ENCODE measurements around the gene MS4A13.
"Not testable (repeated sequence)": the region's sequence is repeated elsewhere in the genome, so short reads cannot be mapped to it uniquely, and the experiment has no call there.

Gene MS4A13

GRCh38 chr11:60528934-60529333, 13.7 kb downstream of the MS4A13 start:
- TF ChIP-seq, protein P1, sequence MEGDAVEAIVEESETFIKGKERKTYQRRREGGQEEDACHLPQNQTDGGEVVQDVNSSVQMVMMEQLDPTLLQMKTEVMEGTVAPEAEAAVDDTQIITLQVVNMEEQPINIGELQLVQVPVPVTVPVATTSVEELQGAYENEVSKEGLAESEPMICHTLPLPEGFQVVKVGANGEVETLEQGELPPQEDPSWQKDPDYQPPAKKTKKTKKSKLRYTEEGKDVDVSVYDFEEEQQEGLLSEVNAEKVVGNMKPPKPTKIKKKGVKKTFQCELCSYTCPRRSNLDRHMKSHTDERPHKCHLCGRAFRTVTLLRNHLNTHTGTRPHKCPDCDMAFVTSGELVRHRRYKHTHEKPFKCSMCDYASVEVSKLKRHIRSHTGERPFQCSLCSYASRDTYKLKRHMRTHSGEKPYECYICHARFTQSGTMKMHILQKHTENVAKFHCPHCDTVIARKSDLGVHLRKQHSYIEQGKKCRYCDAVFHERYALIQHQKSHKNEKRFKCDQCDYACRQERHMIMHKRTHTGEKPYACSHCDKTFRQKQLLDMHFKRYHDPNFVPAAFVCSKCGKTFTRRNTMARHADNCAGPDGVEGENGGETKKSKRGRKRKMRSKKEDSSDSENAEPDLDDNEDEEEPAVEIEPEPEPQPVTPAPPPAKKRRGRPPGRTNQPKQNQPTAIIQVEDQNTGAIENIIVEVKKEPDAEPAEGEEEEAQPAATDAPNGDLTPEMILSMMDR (IDR thresholded peaks at IDR 0.05; ENCODE audit: low read depth, low read length, missing control alignments) = no peak
- no peak overlapping the region for H3K4me3 ChIP-seq (ENCODE audit: low read depth, low read length)
- DNase-seq (ENCODE audit: low read depth) = no peak

- no peak overlapping the region for H3K4me3 ChIP-seq (ENCODE audit: low read depth, low read length)
- TF ChIP-seq, protein P1 (IDR thresholded peaks at IDR 0.05; ENCODE audit: low read depth, low read length, missing control alignments) = no peak
- DNase-seq (ENCODE audit: low read depth) = no peak
Measured at GRCh38 chr11:60530454-60531100, 15.4 kb downstream of the MS4A13 start.

- DNase-seq (ENCODE audit: low read depth); H3K4me3 ChIP-seq (ENCODE audit: low read depth, low read length): not testable (repeated sequence)
Measured at GRCh38 chr11:60532383-60532782, 17.2 kb downstream of the MS4A13 start.

DNA sequence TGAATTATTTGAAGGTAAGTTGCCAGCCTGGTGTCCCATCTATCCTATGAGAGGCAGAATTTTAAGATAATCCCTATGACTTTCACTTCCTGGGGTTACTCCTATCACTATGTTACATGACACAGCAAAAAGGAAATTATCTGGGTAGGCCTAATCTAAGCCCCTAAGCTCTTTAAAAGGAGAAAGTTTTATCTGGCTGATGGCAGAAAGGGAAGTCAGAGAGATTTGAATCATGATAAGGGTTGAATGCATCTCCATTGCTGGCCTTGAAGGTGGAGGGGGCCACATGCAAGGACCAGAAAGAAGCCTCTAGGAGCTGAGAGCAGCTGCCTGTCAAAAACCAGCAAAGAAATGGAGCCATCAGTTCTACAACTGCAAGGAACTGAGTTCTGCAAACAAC, 23.4 kb downstream of the MS4A13 start:
- not testable (repeated sequence) for H3K4me3 ChIP-seq (ENCODE audit: low read depth, low read length); DNase-seq (ENCODE audit: low read depth)

DNA sequence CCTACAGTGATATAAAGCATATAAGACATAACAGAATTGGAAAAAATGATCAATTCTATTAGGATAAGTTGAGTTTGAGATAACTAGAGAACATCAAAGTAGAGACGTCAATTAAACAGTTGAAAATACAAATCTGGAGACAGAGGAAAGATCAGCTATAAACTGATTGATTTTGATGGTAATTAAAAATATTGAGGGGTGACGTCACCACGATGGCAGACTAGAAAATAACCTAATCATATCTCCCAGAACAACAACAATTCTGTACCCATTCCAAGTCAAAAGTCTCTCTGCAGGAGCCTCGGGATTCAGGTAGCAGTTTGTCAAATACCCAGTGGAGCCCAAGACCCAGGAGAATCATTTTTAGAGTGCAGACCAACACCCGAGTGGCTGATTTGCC, 28.9 kb downstream of the MS4A13 start:
- TF ChIP-seq, protein P1 (IDR thresholded peaks at IDR 0.05; ENCODE audit: low read depth, low read length, missing control alignments) = no peak

GRCh38 chr11:60561254-60561653, 46.1 kb downstream of the MS4A13 start:
- DNase-seq (ENCODE audit: low read depth) = no peak
- TF ChIP-seq, protein P1 (IDR thresholded peaks at IDR 0.05; ENCODE audit: low read depth, low read length, missing control alignments) = no peak
- H3K4me3 ChIP-seq (ENCODE audit: low read depth, low read length) = no peak overlapping the region

More for the DNA sequence above, 28.9 kb downstream of the MS4A13 start:
- no peak for DNase-seq (ENCODE audit: low read depth)
- no peak overlapping the region for H3K4me3 ChIP-seq (ENCODE audit: low read depth, low read length)

DNA sequence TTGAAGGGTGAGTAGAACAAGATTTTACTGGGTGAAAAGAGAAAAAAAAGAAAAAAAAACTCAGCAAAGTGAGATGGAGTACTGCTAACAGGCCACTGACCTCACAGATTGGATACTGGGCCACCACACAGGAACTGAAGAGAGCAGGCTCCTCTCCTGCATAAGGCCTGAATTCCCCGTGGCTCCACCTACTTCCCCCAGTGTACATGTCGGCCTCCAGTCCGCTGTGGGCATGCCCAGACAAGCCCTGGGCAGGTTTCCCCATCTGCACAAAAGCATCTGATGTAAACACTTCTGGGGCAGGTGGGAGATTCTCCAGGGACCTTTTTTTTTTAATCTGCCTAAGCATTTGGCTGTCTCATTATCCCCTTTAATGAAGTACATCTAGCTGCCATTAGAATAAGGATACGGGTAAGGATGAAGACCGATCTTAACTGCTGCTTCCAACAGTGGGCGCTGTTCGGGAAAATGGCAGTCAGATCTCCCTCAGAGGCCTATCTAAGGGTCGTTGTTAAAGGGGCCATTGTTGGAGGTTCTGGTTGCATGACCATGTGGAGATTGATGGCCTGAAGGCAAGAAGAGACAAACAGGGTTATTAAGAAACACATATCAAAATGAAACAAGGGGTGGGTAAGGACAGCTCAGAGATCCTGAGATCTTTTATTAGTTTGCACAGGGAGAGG, 48.5 kb downstream of the MS4A13 start:
- peak; percentile 27 for DNase-seq (ENCODE audit: low read depth)
- H3K4me3 ChIP-seq (ENCODE audit: low read depth, low read length) = no peak overlapping the region
- TF ChIP-seq, protein P1 (IDR thresholded peaks at IDR 0.05; ENCODE audit: low read depth, low read length, missing control alignments) = peak; percentile 11

DNA sequence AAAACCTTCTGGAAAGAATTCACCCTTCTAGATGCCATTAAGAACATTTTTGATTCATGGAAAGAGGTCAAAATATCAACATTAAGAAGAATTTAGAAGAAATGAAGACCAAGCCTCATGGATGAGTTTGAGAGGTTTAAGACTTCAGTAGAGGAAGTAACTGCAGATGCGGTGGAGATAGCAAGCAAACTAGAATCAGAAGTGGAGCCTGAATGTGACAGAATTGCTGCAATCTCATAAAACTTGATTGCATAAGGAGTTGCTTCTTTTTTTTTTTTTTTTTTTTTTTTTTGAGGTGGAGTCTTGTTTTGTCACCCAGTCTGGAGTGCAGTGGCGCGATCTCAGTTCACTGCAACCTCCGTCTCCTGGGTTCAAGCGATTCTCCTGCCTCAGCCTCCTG, 51.6 kb downstream of the MS4A13 start:
- TF ChIP-seq, protein P1 (IDR thresholded peaks at IDR 0.05; ENCODE audit: low read depth, low read length, missing control alignments) = no peak

More for the DNA sequence above, 51.6 kb downstream of the MS4A13 start:
- DNase-seq (ENCODE audit: low read depth) = no peak
- H3K4me3 ChIP-seq (ENCODE audit: low read depth, low read length) = no peak overlapping the region
